Mesendoderm (in vitro differentiated cells): ENCODE results near the gene RSU1.

Source experiments
- DNase-seq: peaks from one replicate; pipeline ENCODE4 v3.0.0; 2013
- H2AK5ac ChIP-seq: 2 replicates; pipeline ENCODE4 v1.6.1; 2013; ENCODE audit warnings: low read length, inconsistent platforms
- H2BK120ac ChIP-seq: 2 replicates; pipeline ENCODE4 v1.6.1; 2013; ENCODE audit warnings: low read depth, mild to moderate bottlenecking, low read length, moderate library complexity, mixed read lengths
- H2BK15ac ChIP-seq: replicated peaks from 2 replicates; pipeline ENCODE4 v1.6.1; 2013; ENCODE audit warnings: low read depth, mild to moderate bottlenecking, moderate library complexity
- H2BK5ac ChIP-seq: 2 replicates; pipeline ENCODE4 v1.6.1; 2013; ENCODE audit warnings: low read length, inconsistent platforms
- H3K18ac ChIP-seq: 2 replicates; pipeline ENCODE4 v1.6.1; 2013; ENCODE audit warnings: mild to moderate bottlenecking, low read length, mixed read lengths
- H3K23ac ChIP-seq: one replicate; pipeline ENCODE4 v1.6.1; 2013; ENCODE audit warnings: low read length
- H3K27ac ChIP-seq: 2 replicates; pipeline ENCODE4 v1.5.1; 2013; ENCODE audit warnings: low read depth, mild to moderate bottlenecking, inconsistent platforms, low read length, moderate library complexity
- H3K27me3 ChIP-seq: 2 replicates; pipeline ENCODE4 v1.6.1; 2013; ENCODE audit warnings: low read length, control low read depth, mild to moderate bottlenecking, inconsistent platforms; ENCODE audit not compliant: insufficient read depth, poor library complexity
- H3K36me3 ChIP-seq: 2 replicates; pipeline ENCODE4 v1.6.1; 2013; ENCODE audit warnings: low read length, inconsistent platforms; ENCODE audit not compliant: control insufficient read depth, insufficient read depth
- H3K4ac ChIP-seq: one replicate; pipeline ENCODE4 v1.6.1; 2013; ENCODE audit warnings: low read depth, mild to moderate bottlenecking, low read length, moderate library complexity
- H3K4me1 ChIP-seq: 2 replicates; pipeline ENCODE4 v1.6.1; 2013; ENCODE audit warnings: low read depth, low read length, inconsistent platforms; ENCODE audit not compliant: control insufficient read depth
- H3K4me2 ChIP-seq: 2 replicates; pipeline ENCODE4 v1.6.1; 2013; ENCODE audit warnings: low read length
- H3K4me3 ChIP-seq: 2 replicates; pipeline ENCODE4 v1.5.1; 2013; ENCODE audit warnings: mild to moderate bottlenecking, low read length
- H3K56ac ChIP-seq: one replicate; pipeline ENCODE4 v1.6.1; 2013; ENCODE audit warnings: low read length
- H3K79me1 ChIP-seq: 2 replicates; pipeline ENCODE4 v1.6.1; 2013; ENCODE audit warnings: low read length, inconsistent platforms
- H3K79me2 ChIP-seq: 2 replicates; pipeline ENCODE4 v1.6.1; 2013; ENCODE audit warnings: mild to moderate bottlenecking, low read length; ENCODE audit not compliant: control insufficient read depth, insufficient read depth
- H3K9ac ChIP-seq: 2 replicates; pipeline ENCODE4 v1.6.1; 2013; ENCODE audit warnings: low read length, inconsistent platforms
- H4K5ac ChIP-seq: one replicate; pipeline ENCODE4 v1.6.1; 2013; ENCODE audit warnings: low read length
- H4K8ac ChIP-seq: one replicate; pipeline ENCODE4 v1.6.1; 2013; ENCODE audit warnings: low read depth, mild to moderate bottlenecking, control low read depth, low read length, moderate library complexity
- WGBS: extraction: QIAGEN DNeasy Blood & Tissue Kit; methylation state at CpG from one replicate; pipeline ENCODE4 v1.1.7; 2013; ENCODE audit warnings: low lambda C conversion rate, missing lambda C conversion rate; ENCODE audit not compliant: insufficient coverage; ENCODE audit errors: extremely low coverage; 5-methylcytosine and 5-hydroxymethylcytosine counted together

RSU1 gene

GRCh38 chr10:16822027-16822426 is 4.8 kb upstream of the RSU1 start:
- Histone ChIP-seq H3K4ac (no peak overlapping the region), H3K9ac (no peak overlapping the region), H2BK15ac (no peak overlapping the region), H3K4me3 (no peak overlapping the region), H3K56ac (no peak overlapping the region), H3K4me2 (no peak overlapping the region), H4K8ac (no peak overlapping the region), H3K79me1 (no peaks in the 10 kb centered on the region), H3K4me1 (no peaks in the 10 kb centered on the region), H4K5ac (no peak overlapping the region), H3K27ac (no peak overlapping the region), H3K23ac (no peak overlapping the region), H3K27me3 (no peaks in the 10 kb centered on the region), H2AK5ac (no peak overlapping the region), H3K18ac (no peak overlapping the region), H2BK5ac (no peak overlapping the region), H3K79me2 (no peaks in the 10 kb centered on the region), H2BK120ac (no peak overlapping the region), H3K36me3 (no peaks in the 10 kb centered on the region)
- DNase-seq: no peak
- no CpG with 5 or more reads among the region's 2 CpGs for WGBS

GRCh38 chr10:16820421-16820820 is 3.2 kb upstream of the RSU1 start:
- Histone ChIP-seq H3K79me1 (peaks cover 9% of the 10 kb centered on the region), H3K4me1 (peaks cover 1% of the 10 kb centered on the region), H3K23ac (no peak overlapping the region), H3K4me3 (no peak overlapping the region), H2AK5ac (no peak overlapping the region), H2BK120ac (no peak overlapping the region), H3K18ac (no peak overlapping the region), H3K27ac (no peak overlapping the region), H3K4me2 (no peak overlapping the region), H4K5ac (no peak overlapping the region), H3K79me2 (peaks cover 11% of the 10 kb centered on the region), H3K27me3 (no peaks in the 10 kb centered on the region), H2BK5ac (no peak overlapping the region), H3K36me3 (no peaks in the 10 kb centered on the region), H2BK15ac (no peak overlapping the region), H3K9ac (no peak overlapping the region), H3K56ac (no peak overlapping the region), H4K8ac (no peak overlapping the region), H3K4ac (no peak overlapping the region)
- no peak for DNase-seq
- no CpG with 5 or more reads among the region's 5 CpGs for WGBS

- Histone ChIP-seq H3K23ac (no peak overlapping the region), H2AK5ac (no peak overlapping the region), H4K8ac (no peak overlapping the region), H3K56ac (no peak overlapping the region), H3K4ac (no peak overlapping the region), H3K27me3 (no peaks in the 10 kb centered on the region), H3K79me2 (peaks cover 13% of the 10 kb centered on the region), H3K9ac (no peak overlapping the region), H3K18ac (no peak overlapping the region), H3K4me1 (peaks cover 1% of the 10 kb centered on the region), H4K5ac (no peak overlapping the region), H3K79me1 (peaks cover 10% of the 10 kb centered on the region), H2BK15ac (no peak overlapping the region), H3K27ac (no peak overlapping the region), H2BK5ac (no peak overlapping the region), H3K4me2 (no peak overlapping the region), H3K4me3 (no peak overlapping the region), H2BK120ac (no peak overlapping the region), H3K36me3 (no peaks in the 10 kb centered on the region)
- no peak for DNase-seq
- no CpG with 5 or more reads among the region's 1 CpG for WGBS
These were observed 2.8 kb upstream of the RSU1 start for GRCh38 chr10:16820018-16820417.

- Histone ChIP-seq H3K79me2 (peaks cover 13% of the 10 kb centered on the region), H2BK5ac (no peak overlapping the region), H2BK120ac (no peak overlapping the region), H3K4me3 (no peak overlapping the region), H3K23ac (no peak overlapping the region), H3K18ac (no peak overlapping the region), H3K4me2 (no peak overlapping the region), H2BK15ac (no peak overlapping the region), H3K4ac (no peak overlapping the region), H3K27me3 (no peaks in the 10 kb centered on the region), H3K4me1 (peaks cover 1% of the 10 kb centered on the region), H3K36me3 (no peaks in the 10 kb centered on the region), H3K9ac (no peak overlapping the region), H4K5ac (no peak overlapping the region), H3K27ac (no peak overlapping the region), H4K8ac (no peak overlapping the region), H3K79me1 (peaks cover 13% of the 10 kb centered on the region), H2AK5ac (no peak overlapping the region), H3K56ac (no peak overlapping the region)
- peak; percentile 58 for DNase-seq
- no CpG with 5 or more reads among the region's 3 CpGs for WGBS
These were observed 2.2 kb upstream of the RSU1 start for GRCh38 chr10:16819436-16819835.

- Histone ChIP-seq H4K5ac (no peak overlapping the region), H3K4me3 (no peak overlapping the region), H2BK120ac (no peak overlapping the region), H2BK15ac (no peak overlapping the region), H3K9ac (no peak overlapping the region), H3K79me2 (peaks cover 13% of the 10 kb centered on the region), H3K36me3 (no peaks in the 10 kb centered on the region), H3K27me3 (no peaks in the 10 kb centered on the region), H2BK5ac (no peak overlapping the region), H3K23ac (no peak overlapping the region), H3K4me2 (no peak overlapping the region), H3K56ac (no peak overlapping the region), H3K27ac (no peak overlapping the region), H3K4ac (no peak overlapping the region), H3K79me1 (peaks cover 13% of the 10 kb centered on the region), H3K4me1 (peaks cover 1% of the 10 kb centered on the region), H2AK5ac (no peak overlapping the region), H4K8ac (no peak overlapping the region), H3K18ac (no peak overlapping the region)
- DNase-seq: no peak
- WGBS: no CpG with 5 or more reads among the region's 6 CpGs
These were observed 1.8 kb upstream of the RSU1 start for GRCh38 chr10:16819026-16819425.

- H2BK120ac ChIP-seq: no peak overlapping the region
- peak overlapping the region; percentile 98 for H3K4me2 ChIP-seq
- no peak overlapping the region for H2AK5ac ChIP-seq
- peaks cover 14% of the 10 kb centered on the region for H3K79me1 ChIP-seq
- H3K56ac ChIP-seq: peak overlapping the region; percentile 99
- peaks cover 1% of the 10 kb centered on the region for H3K4me1 ChIP-seq
- H3K9ac ChIP-seq: peak overlapping the region; percentile 95
- H3K18ac ChIP-seq: no peak overlapping the region
- H3K27ac ChIP-seq: no peak overlapping the region
- H3K23ac ChIP-seq: peak overlapping the region; percentile 53
- no peak overlapping the region for H2BK5ac ChIP-seq
- DNase-seq: no peak
- peaks cover 13% of the 10 kb centered on the region for H3K79me2 ChIP-seq
- peak overlapping the region; percentile 98 for H3K4me3 ChIP-seq
- no peak overlapping the region for H3K4ac ChIP-seq
- H2BK15ac ChIP-seq: no peak overlapping the region
- H3K36me3 ChIP-seq: no peaks in the 10 kb centered on the region
- H3K27me3 ChIP-seq: no peaks in the 10 kb centered on the region
- H4K5ac ChIP-seq: no peak overlapping the region
- no CpG with 5 or more reads among the region's 12 CpGs for WGBS
- H4K8ac ChIP-seq: no peak overlapping the region
These were observed 447 bp downstream of the RSU1 start for GRCh38 chr10:16816830-16817124.
